HL-60 (cell line): ENCODE data around the gene ARAP2.

Source experiments
- GABPA ChIP-seq: IDR thresholded peaks from 2 replicates; pipeline ENCODE4 v1.6.1; 2012; ENCODE audit warnings: low read depth
- POLR2AphosphoS5 ChIP-seq: IDR thresholded peaks from 2 replicates; pipeline ENCODE4 v1.6.1; 2012; ENCODE audit warnings: low read depth
- REST ChIP-seq: IDR thresholded peaks from 2 replicates; pipeline ENCODE4 v1.6.1; 2012; ENCODE audit warnings: low read depth; ENCODE audit not compliant: insufficient replicate concordance
- TF ChIP-seq, protein P1 (sequence below): IDR thresholded peaks from one replicate; pipeline ENCODE4 v1.5.1; 2011; ENCODE audit warnings: low read length, control low read depth, inconsistent platforms; ENCODE audit not compliant: insufficient read depth

DNA sequence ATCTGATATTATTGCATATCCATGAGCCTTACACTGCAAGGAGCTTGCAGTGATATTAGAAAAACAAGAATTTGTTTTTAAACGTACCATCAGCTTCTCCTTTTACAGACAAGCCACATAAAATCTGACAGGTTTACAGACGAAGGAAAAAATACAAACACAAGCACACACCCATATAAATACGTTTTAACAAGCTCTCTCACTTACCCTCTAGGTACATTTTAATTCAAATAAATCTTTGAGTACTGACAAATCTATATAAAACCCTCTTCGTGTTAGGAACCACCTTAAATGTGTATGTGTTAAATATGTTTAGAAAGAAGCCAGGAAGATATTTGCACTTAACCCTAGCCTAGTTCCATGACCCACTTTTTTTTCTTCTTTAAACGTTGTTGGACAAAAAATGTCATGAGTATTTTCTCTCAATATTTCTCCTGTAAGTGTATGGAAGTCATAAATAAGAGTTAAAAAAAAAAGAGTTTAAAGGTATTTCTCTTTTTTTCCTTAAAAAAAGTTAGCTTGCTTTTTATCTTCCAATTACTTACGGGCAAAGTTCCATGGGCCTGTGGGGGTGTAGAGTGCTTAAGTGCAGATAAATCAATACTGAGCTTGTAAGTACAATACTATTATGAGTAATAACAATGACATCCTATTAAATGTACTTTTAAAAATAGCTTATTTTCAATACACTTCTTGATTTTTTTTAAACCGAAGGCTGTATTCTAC, 1.5 kb downstream of the ARAP2 start:
- TF ChIP-seq, protein P1, sequence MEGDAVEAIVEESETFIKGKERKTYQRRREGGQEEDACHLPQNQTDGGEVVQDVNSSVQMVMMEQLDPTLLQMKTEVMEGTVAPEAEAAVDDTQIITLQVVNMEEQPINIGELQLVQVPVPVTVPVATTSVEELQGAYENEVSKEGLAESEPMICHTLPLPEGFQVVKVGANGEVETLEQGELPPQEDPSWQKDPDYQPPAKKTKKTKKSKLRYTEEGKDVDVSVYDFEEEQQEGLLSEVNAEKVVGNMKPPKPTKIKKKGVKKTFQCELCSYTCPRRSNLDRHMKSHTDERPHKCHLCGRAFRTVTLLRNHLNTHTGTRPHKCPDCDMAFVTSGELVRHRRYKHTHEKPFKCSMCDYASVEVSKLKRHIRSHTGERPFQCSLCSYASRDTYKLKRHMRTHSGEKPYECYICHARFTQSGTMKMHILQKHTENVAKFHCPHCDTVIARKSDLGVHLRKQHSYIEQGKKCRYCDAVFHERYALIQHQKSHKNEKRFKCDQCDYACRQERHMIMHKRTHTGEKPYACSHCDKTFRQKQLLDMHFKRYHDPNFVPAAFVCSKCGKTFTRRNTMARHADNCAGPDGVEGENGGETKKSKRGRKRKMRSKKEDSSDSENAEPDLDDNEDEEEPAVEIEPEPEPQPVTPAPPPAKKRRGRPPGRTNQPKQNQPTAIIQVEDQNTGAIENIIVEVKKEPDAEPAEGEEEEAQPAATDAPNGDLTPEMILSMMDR = no peak
- no peak for TF ChIP-seq REST
- TF ChIP-seq POLR2AphosphoS5 = no peak
- no peak for TF ChIP-seq GABPA
